Measurements from ENCODE around the gene PLPP3.

Gene PLPP3

GRCh38 chr1:56522680-56523079 is 56.7 kb downstream of the PLPP3 start:
- no peak for DNase-seq (ENCODE audit: low read depth)

DNA sequence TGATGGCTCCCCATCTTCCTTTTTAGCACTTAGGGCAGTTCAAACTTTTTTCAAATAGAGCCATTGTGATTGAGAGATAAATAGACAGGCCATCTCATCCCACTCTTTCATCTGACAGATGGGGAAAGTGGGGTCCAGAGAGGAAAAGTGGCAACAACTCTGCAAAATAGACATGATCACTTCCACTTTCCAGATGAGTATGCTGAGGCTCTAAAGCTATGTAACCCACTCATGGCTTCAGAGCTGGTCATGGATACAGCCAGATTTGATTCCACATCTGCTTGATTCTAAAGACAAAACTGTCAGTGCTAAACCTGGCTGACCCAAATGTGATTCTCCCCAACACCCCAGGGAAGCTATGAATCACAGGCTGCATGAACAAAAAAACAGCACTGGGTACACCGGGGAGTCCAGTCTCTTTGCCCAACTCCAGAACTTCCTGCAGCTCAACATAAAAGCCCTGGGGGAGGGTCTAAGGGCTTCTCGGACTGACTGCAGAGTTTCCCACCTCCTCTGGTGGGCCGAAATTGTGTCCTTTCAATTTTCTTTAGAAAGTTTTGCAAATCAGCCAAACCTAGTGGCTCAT is 59.3 kb downstream of the PLPP3 start:
- DNase-seq (ENCODE audit: low read depth): no peak

DNA sequence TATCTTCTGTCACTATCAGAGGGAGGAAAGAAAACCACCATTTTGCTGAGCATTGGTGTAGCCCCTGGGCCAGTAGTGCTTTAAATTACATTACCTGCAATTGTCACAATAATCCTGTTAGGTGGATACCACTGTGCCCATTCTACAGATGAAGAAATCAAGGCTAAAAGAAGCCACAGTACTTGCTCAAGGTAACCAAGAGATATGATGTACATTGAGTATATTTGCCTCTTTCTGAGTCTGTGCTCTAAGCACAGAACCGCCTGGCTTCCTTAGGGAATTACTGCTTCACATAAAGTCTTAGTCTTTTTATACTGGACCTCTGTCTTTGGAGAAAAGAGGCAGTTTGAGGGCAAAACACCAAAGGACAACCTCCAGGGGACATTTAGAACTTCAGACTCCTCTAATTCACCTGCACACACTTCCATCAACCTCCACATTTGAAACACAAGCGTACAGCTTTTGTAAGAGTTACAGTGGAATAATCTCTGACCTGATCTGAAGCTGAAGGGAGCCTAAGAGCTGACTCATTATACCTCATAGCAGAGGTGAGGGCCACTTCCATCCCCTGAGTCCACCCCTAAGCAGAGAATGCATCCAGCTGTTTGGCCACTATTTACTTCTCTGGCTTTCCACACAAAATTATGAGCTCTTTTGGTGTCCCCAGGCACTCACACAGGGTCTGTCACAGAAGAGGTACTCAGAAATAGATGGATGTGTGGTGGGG is 61.8 kb downstream of the PLPP3 start:
- no peak for DNase-seq (ENCODE audit: low read depth)

GRCh38 chr1:56516539-56517252 is 62.7 kb downstream of the PLPP3 start:
- DNase-seq (ENCODE audit: low read depth): no peak

DNA sequence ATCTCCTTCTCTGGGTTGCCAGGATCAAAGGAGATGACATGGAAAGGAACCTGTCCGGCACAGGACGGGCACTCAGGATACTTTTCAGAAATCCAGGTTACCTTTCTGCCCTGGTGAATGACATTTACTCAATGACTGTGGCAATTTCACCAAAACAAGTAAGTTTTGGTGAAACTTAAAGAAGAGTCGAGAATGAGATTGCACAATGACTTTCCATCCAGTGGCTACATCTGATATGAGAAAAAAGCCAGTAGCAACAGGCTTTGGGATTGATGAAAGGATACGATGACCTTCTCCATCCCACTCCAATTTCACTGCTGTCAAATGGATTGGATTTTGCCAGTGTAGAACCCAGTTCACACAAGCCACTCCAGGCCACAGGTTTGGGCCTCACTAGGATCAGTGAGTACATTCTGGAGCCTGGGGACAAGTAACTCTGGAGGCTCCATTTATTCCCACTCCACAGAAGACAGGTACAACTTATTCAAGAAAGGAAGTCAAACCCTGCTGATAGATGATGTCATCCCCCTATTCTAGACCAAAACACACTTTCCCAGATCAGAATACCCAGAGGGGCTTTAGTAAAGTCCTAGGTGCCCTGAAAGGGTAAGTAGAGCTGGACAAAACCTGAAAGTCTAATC is 63.3 kb downstream of the PLPP3 start:
- no peak for DNase-seq (ENCODE audit: low read depth)

DNA sequence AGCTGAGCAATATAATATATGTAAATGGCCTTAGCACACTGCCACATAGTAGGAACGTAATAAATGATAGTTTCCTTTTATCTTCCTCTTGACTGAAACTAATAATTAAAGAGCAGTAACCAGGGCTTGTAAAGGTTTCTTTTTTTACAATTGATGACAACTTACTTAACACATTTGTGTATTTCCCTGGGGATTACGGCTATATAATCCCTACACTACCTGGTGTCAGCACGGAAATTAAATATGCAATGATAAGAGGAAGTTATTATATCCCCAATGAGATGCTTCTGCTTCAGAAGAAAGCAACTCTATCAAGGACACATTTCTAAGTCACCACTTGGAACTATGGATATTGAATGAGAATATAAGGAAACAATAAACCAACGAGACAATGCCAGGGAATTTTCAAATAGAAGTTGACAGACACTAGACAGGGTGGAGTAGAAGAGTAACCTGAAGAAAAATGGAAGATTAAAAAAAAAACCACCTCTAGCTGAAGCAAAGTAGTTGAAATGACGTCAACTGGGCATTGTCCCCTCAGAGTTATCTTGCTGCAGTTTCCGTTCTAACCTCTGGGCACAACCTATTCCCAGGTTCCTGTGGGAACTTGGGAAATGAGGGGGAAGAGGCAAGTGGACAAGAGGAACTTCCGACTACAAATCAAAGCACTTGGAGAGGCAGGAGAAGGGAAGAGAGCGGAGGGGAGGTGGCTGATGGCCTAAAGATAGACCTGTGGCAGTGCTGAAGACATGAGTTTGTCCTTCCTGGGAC is 66.5 kb downstream of the PLPP3 start:
- DNase-seq (ENCODE audit: low read depth): no peak

- no peak for DNase-seq (ENCODE audit: low read depth)
Observed at GRCh38 chr1:56511766-56512165, 67.6 kb downstream of the PLPP3 start.

GRCh38 chr1:56511364-56511763 is 68.0 kb downstream of the PLPP3 start:
- no peak for DNase-seq (ENCODE audit: low read depth)

DNA sequence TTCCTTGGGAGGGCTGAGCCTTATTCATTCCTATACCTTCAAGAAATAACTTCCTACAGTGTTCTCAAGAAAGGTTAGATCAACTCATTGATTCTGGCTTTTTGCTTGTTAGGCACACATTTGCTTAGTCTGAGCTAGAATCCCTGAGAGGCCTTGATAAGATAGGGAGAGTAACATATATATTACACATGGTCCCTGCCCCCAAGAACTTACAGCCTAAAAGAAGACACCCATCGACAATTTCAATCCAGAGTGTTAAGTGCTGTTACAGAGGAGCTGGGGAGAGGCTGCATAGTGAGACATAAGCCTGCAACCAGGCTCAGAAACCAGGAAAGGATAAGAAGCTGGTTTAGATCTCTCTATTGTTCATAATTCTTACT is 68.7 kb downstream of the PLPP3 start:
- no peak for DNase-seq (ENCODE audit: low read depth)

DNA sequence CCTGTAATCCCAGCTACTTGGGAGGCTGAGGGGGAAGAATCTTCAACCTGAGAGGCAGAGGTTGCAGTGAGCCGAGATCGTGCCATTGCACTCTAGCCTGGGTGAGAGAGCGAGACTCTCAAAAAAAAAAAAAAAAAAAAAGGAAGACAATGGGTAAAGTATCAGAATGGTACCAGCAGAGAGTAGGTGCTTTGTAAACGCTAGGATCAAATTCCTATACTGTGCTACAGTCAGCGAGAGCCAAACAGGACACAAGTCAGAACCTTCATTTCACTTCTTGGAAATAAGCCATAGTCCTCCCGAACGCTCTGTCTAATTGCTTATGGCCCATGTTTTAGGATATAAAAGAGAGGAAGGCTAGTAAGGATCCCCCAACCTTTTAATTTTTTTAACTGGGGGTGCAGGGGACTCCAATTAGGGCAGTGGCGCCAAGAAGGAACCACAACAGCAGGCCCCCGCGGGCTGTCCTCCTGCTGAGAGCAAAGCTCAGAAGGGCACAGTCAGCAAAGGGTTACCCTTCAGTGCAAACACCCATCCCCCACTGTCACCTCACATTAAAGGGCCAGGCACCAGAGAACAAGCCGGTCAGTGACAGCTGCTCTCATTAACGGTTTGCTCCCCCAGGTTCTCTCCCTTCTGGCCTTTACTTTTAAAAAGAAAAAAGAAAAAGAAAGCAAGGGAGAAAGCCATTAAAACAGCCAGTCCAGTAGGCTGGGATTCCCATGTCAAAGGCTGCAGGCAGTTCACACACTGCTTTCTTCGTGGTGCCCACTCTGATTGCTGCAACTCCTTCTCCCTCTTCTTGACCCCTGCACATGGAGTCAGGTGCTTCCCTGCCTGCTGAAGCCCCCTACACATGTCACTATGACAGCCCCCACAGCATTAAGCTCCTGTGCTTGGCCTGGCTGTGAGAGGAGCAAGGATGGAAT is 69.4 kb downstream of the PLPP3 start:
- DNase-seq (ENCODE audit: low read depth): no peak

GRCh38 chr1:56508523-56508983 is 70.8 kb downstream of the PLPP3 start:
- DNase-seq (ENCODE audit: low read depth): no peak

DNA sequence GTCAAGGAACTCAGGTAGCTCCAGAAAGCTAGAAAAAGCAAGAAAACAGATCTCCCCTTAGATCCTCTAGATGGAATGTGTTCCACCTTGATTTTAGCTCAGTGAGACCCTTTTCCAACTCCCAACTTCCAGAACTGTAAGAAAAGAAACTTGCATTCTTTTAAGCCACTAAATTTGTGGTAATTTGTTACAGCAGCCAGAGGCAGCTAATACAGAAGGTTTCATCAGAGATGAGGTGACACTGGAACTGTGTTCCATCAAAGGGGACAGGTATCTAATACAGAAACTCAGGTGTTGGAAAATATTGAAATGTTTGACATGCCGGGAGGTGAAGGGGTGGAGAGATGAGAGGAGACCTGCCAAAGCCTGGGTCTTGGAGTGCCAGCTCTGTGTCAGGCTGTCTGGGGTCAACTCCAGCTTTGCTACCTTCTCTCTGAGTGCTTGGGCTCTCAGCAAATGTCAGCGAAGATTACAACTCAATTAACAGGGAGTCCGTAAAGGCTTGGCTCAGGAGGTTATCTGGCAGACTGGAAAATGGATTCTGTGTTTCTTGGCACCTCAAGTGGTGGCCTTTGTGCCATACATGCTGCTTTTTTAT is 71.3 kb downstream of the PLPP3 start:
- DNase-seq (ENCODE audit: low read depth): no peak

DNA sequence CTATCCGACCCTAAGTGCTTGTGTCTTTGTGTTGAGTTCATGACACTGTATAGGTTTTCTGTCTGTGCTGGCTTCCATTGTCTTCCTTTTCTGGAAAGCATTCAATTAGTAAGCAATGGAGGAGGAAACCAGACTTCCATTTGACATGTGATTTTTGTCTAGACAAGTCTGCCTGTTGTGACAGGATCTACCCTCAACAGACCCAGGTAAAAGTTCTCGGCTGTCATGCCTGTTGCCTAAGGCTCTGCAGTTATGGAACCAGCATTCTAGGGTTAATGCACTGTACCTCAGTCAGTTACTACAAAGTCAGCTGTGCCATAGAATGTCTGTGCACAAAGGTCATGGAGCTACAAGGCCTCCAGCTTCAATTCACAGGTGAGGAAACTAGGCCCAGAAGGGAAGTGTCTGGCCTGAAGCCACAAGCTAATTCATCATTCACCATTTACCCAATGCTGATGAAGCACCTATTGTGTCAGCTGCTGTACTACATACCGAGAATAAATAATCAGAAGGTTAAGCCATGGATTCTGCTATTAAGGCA is 72.3 kb downstream of the PLPP3 start:
- no peak for DNase-seq (ENCODE audit: low read depth)

DNA sequence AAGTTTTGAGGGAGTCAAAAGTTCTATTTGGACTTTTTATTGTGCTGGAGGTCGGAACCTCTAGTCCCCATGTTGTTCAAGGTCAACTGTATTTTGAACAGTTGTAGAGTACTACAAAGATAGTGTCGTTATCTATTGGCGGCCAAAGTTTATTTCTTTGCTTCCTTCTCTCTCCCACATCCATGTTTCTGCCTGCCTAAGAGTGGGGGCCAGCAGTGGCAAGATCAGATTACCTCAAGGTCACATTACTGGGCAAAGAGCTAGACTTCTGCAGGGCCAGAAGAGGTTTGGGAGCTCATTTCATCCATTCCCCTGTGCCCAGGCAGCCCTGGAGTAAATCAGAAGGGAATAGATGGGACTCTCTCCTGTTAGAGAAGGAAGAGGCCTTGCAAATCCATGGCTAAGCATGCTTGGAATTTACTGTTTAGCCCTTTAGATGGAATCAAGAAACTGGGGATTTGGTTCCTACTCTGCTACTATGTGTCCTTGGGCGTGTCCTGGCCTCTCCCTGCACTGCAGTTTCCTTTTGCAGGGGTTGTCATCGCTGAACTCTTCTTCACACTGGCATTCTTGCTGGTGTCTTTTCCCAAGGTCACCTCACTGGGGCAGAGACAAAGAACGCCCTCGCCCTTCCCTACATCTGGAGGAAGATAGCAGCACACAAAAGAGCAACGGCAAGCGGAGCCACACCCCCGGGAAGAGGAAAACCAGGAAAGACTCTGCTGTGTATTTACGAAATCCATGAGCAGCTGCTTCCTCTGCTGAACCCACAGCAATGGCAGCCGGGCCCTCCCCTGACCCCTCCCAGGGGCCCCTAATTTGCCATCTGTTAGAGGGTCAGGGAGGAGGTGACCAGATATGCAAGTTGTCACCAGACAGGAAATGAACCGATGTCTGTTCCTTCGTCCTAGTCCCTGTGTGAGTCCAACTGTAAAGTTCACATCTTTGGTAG is 73.3 kb downstream of the PLPP3 start:
- no peak for DNase-seq (ENCODE audit: low read depth)

GRCh38 chr1:56502700-56503245 is 76.6 kb downstream of the PLPP3 start:
- no peak for DNase-seq (ENCODE audit: low read depth)

DNA sequence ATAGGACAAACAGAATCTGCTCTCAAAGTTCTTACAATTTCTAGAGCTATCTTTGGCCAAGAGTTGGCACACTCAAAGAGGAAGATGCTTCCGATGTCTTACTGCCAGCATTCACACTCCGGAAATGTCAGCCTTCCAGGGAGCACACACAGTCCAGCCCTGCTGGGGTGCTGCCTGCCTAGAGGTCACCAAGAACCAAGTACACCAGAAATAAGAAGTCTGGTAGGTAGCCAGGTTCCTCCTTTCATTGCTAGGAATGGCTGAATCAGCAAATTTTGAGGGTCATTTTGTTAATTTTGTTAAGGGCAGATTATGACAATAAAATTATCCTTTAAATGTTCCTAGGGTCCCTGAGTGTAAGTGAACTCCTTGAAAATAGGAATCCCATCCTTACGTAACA is 77.5 kb downstream of the PLPP3 start:
- DNase-seq (ENCODE audit: low read depth): no peak

DNA sequence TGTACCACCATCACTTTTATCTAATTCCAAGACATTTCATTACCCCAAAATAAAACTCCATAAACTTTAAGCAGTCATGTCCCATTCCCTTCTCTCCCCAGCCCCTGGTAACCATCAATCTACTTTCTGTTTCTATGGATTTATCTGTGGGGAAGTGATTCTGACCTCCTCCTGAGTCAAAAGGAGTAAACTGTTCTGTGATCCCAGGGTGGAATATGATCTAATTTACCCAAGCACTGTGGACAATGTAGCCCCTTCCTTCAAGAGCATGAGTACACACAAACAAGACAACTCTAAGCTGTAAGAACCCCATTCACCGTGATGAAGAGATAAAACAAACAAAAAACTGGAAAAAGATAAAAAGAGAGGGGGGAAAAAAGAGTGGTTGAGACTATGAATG is 77.9 kb downstream of the PLPP3 start:
- no peak for DNase-seq (ENCODE audit: low read depth)

DNA sequence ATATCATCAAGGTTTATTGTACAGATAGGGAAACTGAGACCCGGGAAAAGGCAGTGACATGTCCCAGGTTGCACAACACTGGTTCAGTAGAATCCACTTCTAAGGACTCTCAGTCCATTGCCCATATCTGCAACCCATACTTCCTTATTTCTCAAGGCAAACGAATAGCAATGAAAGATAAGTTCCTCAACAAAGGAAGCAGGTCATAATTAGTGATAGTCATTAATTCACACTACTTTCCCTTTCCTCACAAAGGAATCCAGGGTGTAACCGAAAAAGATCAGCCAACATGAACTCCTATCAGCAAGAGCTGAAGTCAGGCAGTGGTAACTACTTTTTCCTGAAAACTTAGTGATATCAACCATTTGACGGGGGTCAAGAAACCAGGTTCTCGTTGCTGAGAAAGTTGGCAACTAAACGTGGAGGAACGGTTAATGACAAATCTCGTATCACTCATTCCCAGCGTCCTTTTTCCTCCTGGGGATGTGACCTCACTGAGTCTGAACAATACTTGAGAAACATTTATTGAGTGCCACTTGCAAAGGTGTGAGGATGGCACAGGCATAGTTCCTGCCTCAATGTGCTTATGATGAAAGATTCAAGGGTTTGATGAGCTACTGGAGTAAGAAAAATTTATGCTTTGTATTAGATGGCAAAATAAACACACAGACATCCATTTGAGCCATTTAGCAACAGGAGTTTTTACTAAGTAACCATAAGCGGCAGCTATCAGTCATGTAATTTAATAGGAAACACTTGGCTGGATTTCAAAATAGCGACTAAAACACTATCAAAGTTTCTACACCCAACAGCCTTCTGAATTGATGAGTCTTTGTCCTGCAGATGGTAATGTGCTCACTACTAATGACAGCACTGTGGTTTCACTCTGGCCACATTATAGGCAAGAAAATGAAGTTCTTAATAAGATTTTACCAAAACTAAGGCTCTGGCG is 82.3 kb downstream of the PLPP3 start:
- no peak for DNase-seq (ENCODE audit: low read depth)
